NCI-H748 (cell line): ENCODE measurements around the gene KIF12.

Source experiments
- DNase-seq: peaks from one replicate; lab custom pipeline; 2025; ENCODE audit not compliant: unreplicated experiment; lab: John Stamatoyannopoulos, UW

The KIF12 gene

GRCh38 chr9:114123031-114123977 lies 24.2 kb upstream of the KIF12 start:
- DNase-seq = no peak

GRCh38 chr9:114122136-114123027 lies 23.3 kb upstream of the KIF12 start:
- no peak for DNase-seq

GRCh38 chr9:114121227-114122135 lies 22.4 kb upstream of the KIF12 start:
- no peak for DNase-seq

- DNase-seq = no peak
Measured at GRCh38 chr9:114120192-114121014, 21.3 kb upstream of the KIF12 start.

GRCh38 chr9:114119242-114120191 lies 20.4 kb upstream of the KIF12 start:
- DNase-seq = no peak

GRCh38 chr9:114117996-114118830 lies 19.1 kb upstream of the KIF12 start:
- DNase-seq = peak; percentile 87

- DNase-seq = no peak
Measured at GRCh38 chr9:114117614-114117995, 18.5 kb upstream of the KIF12 start.

GRCh38 chr9:114116126-114116747 lies 17.1 kb upstream of the KIF12 start:
- no peak for DNase-seq

- no peak for DNase-seq
Measured at GRCh38 chr9:114115654-114116125, 16.6 kb upstream of the KIF12 start.

GRCh38 chr9:114114364-114114763 lies 15.3 kb upstream of the KIF12 start:
- no peak for DNase-seq

GRCh38 chr9:114112778-114113584 lies 13.9 kb upstream of the KIF12 start:
- peak; percentile 22 for DNase-seq

- no peak for DNase-seq
Measured at GRCh38 chr9:114112325-114112724, 13.2 kb upstream of the KIF12 start.

- no peak for DNase-seq
Measured at GRCh38 chr9:114110180-114110579, 11.1 kb upstream of the KIF12 start.

- no peak for DNase-seq
Measured at GRCh38 chr9:114109124-114109523, 10.0 kb upstream of the KIF12 start.

- DNase-seq = peak; percentile 76
Measured at GRCh38 chr9:114108016-114108833, 9.1 kb upstream of the KIF12 start.
